H1 (cell line): Measurements from ENCODE around the gene RNPS1.

ENCODE experiments used
- CTCF ChIP-seq, 3 experiments: IDR thresholded peaks; 1 replicate in 2 of 3; 2 replicates in 1 of 3; pipeline versions ENCODE4 v1.5.1 to v1.6.1; 2011; ENCODE audit warnings: low read length in 3 of 3, mild to moderate bottlenecking in 3 of 3, inconsistent platforms in 2 of 3, low read depth in 1 of 3, moderate library complexity in 1 of 3; ENCODE audit not compliant: insufficient read depth in 1 of 3; ENCODE audit errors: control extremely low read depth in 1 of 3
- GTF2F1 ChIP-seq: IDR thresholded peaks from 2 replicates; pipeline ENCODE4 v1.6.1; 2012; ENCODE audit warnings: low read depth, low read length, improper control_type of control experiment, borderline replicate concordance
- POLR2A ChIP-seq, 2 experiments: IDR thresholded peaks; 1 replicate in 1 of 2; 2 replicates in 1 of 2; pipeline ENCODE4 v1.6.1; 2011; ENCODE audit warnings: low read depth in 2 of 2, low read length in 2 of 2, mild to moderate bottlenecking in 2 of 2; ENCODE audit errors: control extremely low read depth in 1 of 2

GRCh38 chr16:2252806-2253148, 15.1 kb downstream of the RNPS1 start:
- TF ChIP-seq CTCF (IDR thresholded peaks at IDR 0.05; ENCODE audit: control extremely low read depth in 1 of 3, insufficient read depth in 1 of 3, low read depth in 1 of 3, low read length in 3 of 3) (no peak), POLR2A (IDR thresholded peaks at IDR 0.05; ENCODE audit: control extremely low read depth in 1 of 2, low read depth in 2 of 2, low read length in 2 of 2) (peak in 1 of 2 experiments; percentile 37; a peak in 1 of 3 replicates), GTF2F1 (no peak)
